Prostate gland (tissue), 2 donors: ENCODE data around the gene C22orf23.
A peak's percentile ranks its signal among the peaks of the same experiment; 100 is the strongest.

ENCODE experiments used
- POLR2A ChIP-seq: fragments of 450-650 bp; IDR thresholded peaks from one replicate; pipeline ENCODE4 v1.6.1; 2016; ENCODE audit warnings: antibody characterized with exemption, mild to moderate bottlenecking
- POLR2AphosphoS5 ChIP-seq: sonication (generic); formaldehyde crosslinking; IDR thresholded peaks from one replicate; pipeline ENCODE4 v1.6.1; 2017; ENCODE audit warnings: antibody characterized with exemption
- TF ChIP-seq, protein P1 (sequence below), 4 experiments: fragments of 200-600 bp in 2 of 4; fragments of 450-650 bp in 2 of 4; sonication (generic) in 2 of 4; IDR thresholded peaks; 1 replicate in 3 of 4; 2 replicates in 1 of 4; pipeline ENCODE4 v1.5.1; 2016 to 2019; ENCODE audit warnings: antibody characterized with exemption in 4 of 4, mild to moderate bottlenecking in 2 of 4, moderate library complexity in 2 of 4

DNA sequence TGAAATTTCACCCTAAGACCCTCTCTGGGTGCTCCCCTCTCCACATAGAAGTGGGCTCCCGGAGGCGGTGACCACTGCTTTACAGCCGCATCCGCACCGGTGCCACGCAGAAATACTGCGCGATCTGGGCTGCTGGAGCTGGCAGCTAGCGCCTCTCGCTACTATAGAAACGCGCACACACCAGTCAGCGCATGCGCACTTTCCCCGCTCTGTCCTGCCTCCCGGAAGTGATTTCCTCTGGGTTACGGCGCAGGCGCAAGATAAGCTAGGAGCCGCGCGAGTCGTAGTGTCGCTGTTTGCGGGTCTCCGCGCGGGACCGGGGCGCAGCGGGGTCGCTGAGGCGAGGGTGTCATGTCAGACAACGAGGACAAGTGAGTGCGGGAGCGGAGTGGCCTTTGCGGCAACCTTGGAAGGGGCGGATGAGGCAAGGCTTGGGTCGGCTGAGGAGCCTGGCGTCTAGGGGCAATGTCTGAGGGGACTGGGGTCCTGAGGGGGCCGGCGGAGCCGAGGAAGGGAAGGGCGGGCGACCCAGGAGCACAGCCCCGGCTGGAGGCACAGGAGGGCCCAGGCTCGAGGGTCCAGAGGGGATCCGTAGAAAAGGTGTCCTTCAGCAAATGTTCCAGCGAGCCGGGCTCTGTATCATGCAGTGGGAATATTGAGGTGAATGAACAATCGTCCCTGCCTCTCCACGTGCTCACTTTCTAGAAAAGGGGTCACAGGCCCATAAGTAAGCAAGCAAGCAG is at the start of gene C22orf23, which contains the start of gene POLR2F:
- peak; percentile 55 for TF ChIP-seq POLR2A
- TF ChIP-seq, protein P1, sequence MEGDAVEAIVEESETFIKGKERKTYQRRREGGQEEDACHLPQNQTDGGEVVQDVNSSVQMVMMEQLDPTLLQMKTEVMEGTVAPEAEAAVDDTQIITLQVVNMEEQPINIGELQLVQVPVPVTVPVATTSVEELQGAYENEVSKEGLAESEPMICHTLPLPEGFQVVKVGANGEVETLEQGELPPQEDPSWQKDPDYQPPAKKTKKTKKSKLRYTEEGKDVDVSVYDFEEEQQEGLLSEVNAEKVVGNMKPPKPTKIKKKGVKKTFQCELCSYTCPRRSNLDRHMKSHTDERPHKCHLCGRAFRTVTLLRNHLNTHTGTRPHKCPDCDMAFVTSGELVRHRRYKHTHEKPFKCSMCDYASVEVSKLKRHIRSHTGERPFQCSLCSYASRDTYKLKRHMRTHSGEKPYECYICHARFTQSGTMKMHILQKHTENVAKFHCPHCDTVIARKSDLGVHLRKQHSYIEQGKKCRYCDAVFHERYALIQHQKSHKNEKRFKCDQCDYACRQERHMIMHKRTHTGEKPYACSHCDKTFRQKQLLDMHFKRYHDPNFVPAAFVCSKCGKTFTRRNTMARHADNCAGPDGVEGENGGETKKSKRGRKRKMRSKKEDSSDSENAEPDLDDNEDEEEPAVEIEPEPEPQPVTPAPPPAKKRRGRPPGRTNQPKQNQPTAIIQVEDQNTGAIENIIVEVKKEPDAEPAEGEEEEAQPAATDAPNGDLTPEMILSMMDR (IDR thresholded peaks at IDR 0.05), result peak in 1 of 4 experiments; percentile 29
- peak; percentile 99 for TF ChIP-seq POLR2AphosphoS5
